Suprapubic skin (tissue), 4 donors: ENCODE data around the gene ZFP3. TPM values are rescaled to one million over a fixed set of nuclear protein-coding genes. Genes with fewer than 3 reads are reported as not detected.
A peak's percentile ranks its signal among the peaks of the same experiment; 100 is the strongest.
"Not testable (repeated sequence)": the region's sequence is repeated elsewhere in the genome, so short reads cannot be mapped to it uniquely, and the experiment has no call there.

Experiments
- DNase-seq, 2 donors: peaks; one replicate each; pipeline ENCODE4 v3.0.0-alpha.2; 2019; ENCODE audit warnings: low spot score in 2 of 2
- H3K27ac ChIP-seq: fragments of 200-600 bp; sonication (generic); one replicate; pipeline ENCODE4 v1.5.1; 2019
- H3K27me3 ChIP-seq: fragments of 200-600 bp; sonication (generic); one replicate; pipeline ENCODE4 v1.5.1; 2019
- H3K36me3 ChIP-seq: fragments of 200-600 bp; sonication (generic); one replicate; pipeline ENCODE4 v1.5.1; 2019
- H3K4me1 ChIP-seq: fragments of 200-600 bp; sonication (generic); one replicate; pipeline ENCODE4 v1.5.1; 2019
- H3K4me3 ChIP-seq: fragments of 200-600 bp; sonication (generic); one replicate; pipeline ENCODE4 v1.5.1; 2019; ENCODE audit warnings: mild to moderate bottlenecking
- H3K9me3 ChIP-seq: fragments of 200-600 bp; sonication (generic); one replicate; pipeline ENCODE4 v1.5.1; 2019
- CTCF ChIP-seq, 2 donors: fragments of 200-600 bp in 1 of 2; fragments of 450-650 bp in 1 of 2; sonication (generic) in 1 of 2; IDR thresholded peaks; one replicate each; pipeline ENCODE4 v1.5.1; 2016 to 2019; ENCODE audit warnings: antibody characterized with exemption in 2 of 2, mild to moderate bottlenecking in 1 of 2, moderate library complexity in 1 of 2
- EP300 ChIP-seq: sonication (generic); formaldehyde crosslinking; IDR thresholded peaks from one replicate; pipeline ENCODE4 v1.6.1; 2017; ENCODE audit warnings: antibody characterized with exemption
- POLR2A ChIP-seq, 2 donors: fragments of 450-650 bp; IDR thresholded peaks; one replicate each; pipeline ENCODE4 v1.6.1; 2017; ENCODE audit warnings: antibody characterized with exemption in 2 of 2, mild to moderate bottlenecking in 2 of 2, moderate library complexity in 2 of 2
- POLR2AphosphoS5 ChIP-seq, 3 donors: sonication (generic); formaldehyde crosslinking; IDR thresholded peaks; one replicate each; pipeline ENCODE4 v1.6.1; 2017; ENCODE audit warnings: antibody characterized with exemption in 3 of 3
- WGBS: methylation state at CpG from one replicate; pipeline ENCODE4 v1.1.5; 2018; 5-methylcytosine and 5-hydroxymethylcytosine counted together
- total RNA-seq, 4 donors: library from RNA; depleted of rRNA; stranded (reverse); fragments of >200 nt; gene quantifications; one replicate each; pipeline ENCODE4 v1.1.0, GENCODE V29; 2016

The ZFP3 gene
- total RNA-seq, 4 donors from 2014 or later: 2.7 to 6.2 (median 4.4) TPM

DNA sequence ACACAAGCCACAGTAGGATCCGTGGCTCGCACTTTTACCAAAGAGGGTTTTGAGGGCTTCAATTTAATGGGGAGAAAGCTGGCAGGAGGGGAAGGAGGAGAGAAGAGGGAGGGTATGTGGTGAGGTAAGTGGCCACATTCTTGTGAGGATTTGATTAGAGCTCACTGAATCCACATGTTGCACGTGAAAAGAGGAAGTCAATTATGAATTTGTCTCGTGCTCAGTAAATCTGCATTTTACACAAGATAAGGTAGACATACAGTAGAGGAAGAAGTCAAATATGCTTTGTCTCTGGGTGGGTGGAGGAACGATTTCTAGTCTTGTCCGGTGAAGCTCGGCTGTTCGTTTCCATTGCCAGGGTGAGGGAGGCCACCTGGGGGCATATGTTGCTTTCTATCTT, 32.5 kb downstream of the ZFP3 start:
- peak in 1 of 2 donors; percentile 31 for DNase-seq
- H3K36me3 ChIP-seq: peaks cover 27% of the 10 kb centered on the region
- H3K4me1 ChIP-seq: peaks cover 16% of the 10 kb centered on the region
- 19% methylated on average over 8 of the region's 8 CpGs for WGBS
- peak overlapping the region; percentile 88 for H3K4me3 ChIP-seq
- no peaks in the 10 kb centered on the region for H3K9me3 ChIP-seq
- TF ChIP-seq POLR2AphosphoS5 (IDR thresholded peaks at IDR 0.05) (no peak), CTCF (IDR thresholded peaks at IDR 0.05) (no peak), EP300 (no peak), POLR2A (IDR thresholded peaks at IDR 0.05) (no peak)
- peaks cover 16% of the 10 kb centered on the region for H3K27me3 ChIP-seq
- H3K27ac ChIP-seq: no peak overlapping the region

DNA sequence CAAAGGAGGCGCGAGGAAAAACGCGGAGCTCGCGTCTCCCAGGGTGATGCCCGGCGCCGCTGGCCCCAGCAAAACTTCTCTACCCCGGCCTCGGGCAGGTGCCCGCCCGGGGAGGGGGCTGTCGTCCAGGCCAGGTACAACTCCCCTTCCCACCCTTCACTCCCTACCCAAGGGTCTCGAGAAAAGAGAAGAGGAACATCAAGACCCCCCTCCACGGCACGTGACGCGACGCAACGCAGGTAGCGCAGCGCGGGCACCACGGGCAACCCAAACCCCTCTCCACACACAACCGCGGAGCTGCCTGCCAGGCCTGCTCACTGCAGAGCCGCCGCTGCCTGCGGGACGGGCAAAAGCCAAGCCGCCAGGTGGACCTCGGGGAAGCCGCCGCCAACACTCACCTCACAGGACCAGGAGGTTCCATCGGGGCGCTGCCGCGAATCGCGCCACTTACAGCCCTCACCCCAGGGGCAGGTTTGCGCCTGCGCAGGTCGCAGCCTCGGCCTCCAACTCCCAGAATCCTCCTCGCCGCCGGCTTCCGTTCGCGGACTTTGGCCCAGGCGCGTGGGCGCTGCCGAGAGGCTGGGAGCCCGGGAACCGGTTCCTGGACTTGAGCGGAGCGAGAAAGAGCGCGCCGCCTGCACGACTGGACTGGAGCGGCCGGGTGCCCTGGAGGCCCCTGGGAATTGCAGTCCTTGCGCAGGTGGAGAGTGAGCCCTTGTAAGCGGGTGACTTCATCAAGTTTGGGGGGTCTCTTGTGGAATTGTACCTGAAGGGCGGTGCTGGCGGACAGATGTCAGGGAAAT, 33.3 kb downstream of the ZFP3 start, which contains the start of gene ZNF232:
TSS of gene ZNF232 (minus strand) at position 477 of the 803 bp plus-strand sequence. CDS start at position 421, 56 bp downstream.
- peaks cover 19% of the 10 kb centered on the region for H3K4me1 ChIP-seq
- peaks cover 19% of the 10 kb centered on the region for H3K36me3 ChIP-seq
- peak; percentile 94 to 95 for DNase-seq
- WGBS: under 1% methylated on average over 32 of the region's 69 CpGs
- H3K9me3 ChIP-seq: no peaks in the 10 kb centered on the region
- H3K4me3 ChIP-seq: peak within 1 kb of the TSS; percentile 88
- H3K27ac ChIP-seq: no peak within 1 kb of the TSS
- TF ChIP-seq CTCF (IDR thresholded peaks at IDR 0.05) (no peak), EP300 (no peak), POLR2A (IDR thresholded peaks at IDR 0.05) (no peak), POLR2AphosphoS5 (IDR thresholded peaks at IDR 0.05) (no peak)
- peaks cover 24% of the 10 kb centered on the region for H3K27me3 ChIP-seq

DNA sequence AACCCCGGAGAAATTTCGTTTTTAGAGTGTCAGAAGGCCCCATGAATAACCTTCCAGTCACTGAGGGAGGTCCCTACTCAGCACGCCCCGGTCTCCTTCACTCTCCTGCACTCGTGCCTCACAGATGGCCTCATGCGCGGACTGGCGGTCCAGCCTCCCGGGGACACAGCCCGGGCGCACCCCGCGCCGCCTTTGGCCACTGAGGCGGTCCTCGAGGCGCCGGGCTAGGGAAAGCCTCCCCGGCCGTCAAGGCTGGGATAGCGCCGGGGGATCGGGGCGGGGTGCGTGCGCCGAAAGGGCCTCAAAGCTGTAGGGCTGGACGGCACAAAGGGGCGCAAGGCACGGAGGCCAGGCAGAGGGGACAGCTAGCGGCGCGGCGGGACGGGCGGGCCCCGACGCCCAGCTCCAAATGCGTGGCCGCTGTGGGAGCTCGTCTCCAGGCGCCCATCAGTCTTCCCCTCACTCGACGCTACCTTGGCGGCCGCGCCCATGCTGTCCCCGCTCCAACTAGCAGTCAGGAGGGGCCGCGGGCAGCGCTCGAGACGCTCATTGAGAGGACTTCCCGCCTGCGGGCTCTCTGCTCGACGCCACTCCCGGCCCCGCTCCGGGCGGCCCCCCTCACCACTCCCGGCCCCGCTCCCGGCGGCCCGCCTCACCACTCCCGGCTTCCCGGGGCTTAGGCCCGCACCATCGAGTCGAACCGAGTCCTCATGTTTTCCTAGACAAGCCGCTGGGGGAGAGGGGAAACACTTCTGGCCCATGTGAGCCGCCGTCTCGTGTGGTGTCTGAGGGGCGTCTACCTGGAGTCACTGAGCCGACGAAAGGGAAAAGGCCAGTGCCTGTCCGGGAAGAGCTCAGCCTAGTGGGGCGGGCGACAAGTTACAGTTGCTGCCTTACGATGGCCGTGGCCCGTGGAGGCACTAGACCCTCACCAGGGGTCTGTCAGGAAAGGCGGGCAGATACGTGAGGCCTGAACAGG, 37.7 kb downstream of the ZFP3 start, which contains the start of gene USP6:
TSS of gene USP6 (plus strand) at position 360 of the 979 bp plus-strand sequence. CDS start 14,336 bp downstream, outside the sequence.
- Histone ChIP-seq H3K27me3 (peaks cover 33% of the 10 kb centered on the region), H3K4me1 (peaks cover 14% of the 10 kb centered on the region), H3K9me3 (no peaks in the 10 kb centered on the region), H3K36me3 (no peaks in the 10 kb centered on the region), H3K27ac (no peak within 1 kb of the TSS), H3K4me3 (peak within 1 kb of the TSS; percentile 8)
- WGBS: 38% methylated on average over 66 of the region's 87 CpGs
- TF ChIP-seq POLR2A (IDR thresholded peaks at IDR 0.05) (no peak), EP300 (no peak), CTCF (IDR thresholded peaks at IDR 0.05) (no peak), POLR2AphosphoS5 (IDR thresholded peaks at IDR 0.05) (no peak)
- DNase-seq: peak; percentile 57 to 83

DNA sequence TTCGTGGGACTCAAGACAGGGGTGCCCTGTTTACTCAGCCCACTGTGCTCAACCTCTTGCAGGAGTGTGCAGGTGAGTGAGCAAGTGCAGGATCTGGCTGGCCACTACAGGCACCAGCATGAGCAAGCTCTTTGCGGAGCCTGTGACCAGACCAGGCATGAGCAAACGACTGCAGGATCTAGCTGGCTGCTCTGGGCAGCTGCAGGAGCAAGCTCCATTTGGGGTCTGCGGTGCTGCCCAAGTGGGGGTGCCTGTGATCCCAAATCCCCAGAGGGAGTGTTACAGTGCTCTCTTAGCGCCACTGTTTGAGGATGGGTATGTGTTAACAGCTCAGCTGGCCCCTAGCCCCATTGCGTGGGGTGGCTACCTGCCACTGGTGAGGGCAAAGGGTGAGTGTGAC, 40.0 kb downstream of the ZFP3 start:
- peak in 1 of 2 donors; percentile 16 for DNase-seq
- TF ChIP-seq POLR2A (IDR thresholded peaks at IDR 0.05): no peak
- no peak overlapping the region for H3K4me3 ChIP-seq
- H3K36me3 ChIP-seq: no peaks in the 10 kb centered on the region
- peaks cover 44% of the 10 kb centered on the region for H3K27me3 ChIP-seq
- WGBS: 76% methylated on average over 6 of the region's 6 CpGs
- no peaks in the 10 kb centered on the region for H3K9me3 ChIP-seq
- H3K27ac ChIP-seq: no peak overlapping the region
- H3K4me1 ChIP-seq: peaks cover 15% of the 10 kb centered on the region

DNA sequence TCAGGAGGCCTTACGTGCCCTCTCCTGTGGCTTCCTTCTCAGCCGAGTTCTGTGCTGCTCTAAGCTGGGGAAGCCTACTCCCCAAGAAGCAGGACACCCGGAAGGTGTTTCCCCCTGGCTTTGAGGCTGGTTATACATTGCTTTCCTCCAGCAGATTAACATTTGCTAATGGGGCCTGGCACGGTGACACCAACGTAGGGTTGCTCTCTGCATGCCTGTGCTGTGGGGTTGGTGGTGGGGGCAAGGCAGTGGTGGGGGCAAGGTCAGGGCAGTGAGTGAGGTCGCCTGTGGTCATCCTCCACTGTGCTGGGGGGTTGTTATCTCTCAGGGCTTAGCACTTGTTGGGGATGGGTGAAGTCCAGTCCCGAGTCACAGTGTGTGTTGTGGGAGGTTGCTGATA, 41.8 kb downstream of the ZFP3 start:
- H3K9me3 ChIP-seq: no peaks in the 10 kb centered on the region
- TF ChIP-seq EP300 (no peak), POLR2AphosphoS5 (IDR thresholded peaks at IDR 0.05) (no peak), CTCF (IDR thresholded peaks at IDR 0.05) (no peak), POLR2A (IDR thresholded peaks at IDR 0.05) (no peak)
- H3K36me3 ChIP-seq: no peaks in the 10 kb centered on the region
- peak in 1 of 2 donors; percentile 20 for DNase-seq
- H3K27ac ChIP-seq: no peak overlapping the region
- 82% methylated on average over 5 of the region's 7 CpGs for WGBS
- peaks cover 40% of the 10 kb centered on the region for H3K27me3 ChIP-seq
- peaks cover 22% of the 10 kb centered on the region for H3K4me1 ChIP-seq
- H3K4me3 ChIP-seq: no peak overlapping the region

- H3K4me3 ChIP-seq, H3K36me3 ChIP-seq, H3K9me3 ChIP-seq, H3K27ac ChIP-seq: not testable (repeated sequence)
- Histone ChIP-seq H3K27me3 (peaks cover 34% of the 10 kb centered on the region), H3K4me1 (peaks cover 22% of the 10 kb centered on the region)
- 74% methylated on average over 6 of the region's 6 CpGs for WGBS
- DNase-seq: peak; percentile 14 to 18
These were observed 42.3 kb downstream of the ZFP3 start for GRCh38 chr17:5120436-5121185.
